HepG2 (cell line): ENCODE data around the gene GLUL. TPM values are rescaled to one million over a fixed set of nuclear protein-coding genes. Genes with fewer than 3 reads are reported as not detected.

ENCODE experiments used
- ATAC-seq: fragments of 200-7000 bp; cut with Tn5 transposase; 3 replicates; pipeline ENCODE4 v1.9.1; 2020; ENCODE audit warnings: mild to moderate bottlenecking, moderate library complexity
- BruUV-seq: library from RNA; stranded (reverse); fragments of 400-500 nt; replicated peaks from 2 replicates; lab custom pipeline; 2021; lab: Mats Ljungman, UMichigan
- CTCF ChIA-PET: fragments of 300-600 bp; formaldehyde crosslinking; extraction: SDS; loops from one replicate; lab custom pipeline; 2021; ENCODE audit warnings: low total read pairs, inconsistent platforms, low intra/inter-chr PET ratio; lab: Yijun Ruan, JAX
- POLR2A ChIA-PET: fragments of 350-600 bp; sonication (Branson Sonifier 250); formaldehyde crosslinking; loops from one replicate; lab custom pipeline; 2020; ENCODE audit warnings: antibody characterized with exemption, inconsistent platforms; lab: Yijun Ruan, JAX
- DNase-seq: peaks from one replicate; pipeline ENCODE4 v3.0.0-alpha.2; 2015; ENCODE audit warnings: low spot score
- FAIRE-seq: peaks from 3 replicates; lab custom pipeline; 2011; peaks lifted over from hg19 to GRCh38; lab: Jason Lieb, UNC
- H2AFZ ChIP-seq: one replicate; pipeline ENCODE4 v1.6.1; 2011; ENCODE audit warnings: low read length, inconsistent platforms
- H3K27ac ChIP-seq: fragments of 300-600 bp; 3 replicates; pipeline ENCODE4 v1.8.0; 2011; ENCODE audit warnings: mixed run types, mild to moderate bottlenecking, mixed read lengths, low read length, inconsistent platforms; ENCODE audit not compliant: insufficient read depth; ENCODE audit errors: extremely low read length
- H3K27me3 ChIP-seq, 2 experiments: fragments of 200-600 bp in 1 of 2; 2 replicates in 1 of 2; 3 replicates in 1 of 2; pipeline versions ENCODE4 v1.6.0 to v1.8.0; 2011; ENCODE audit warnings: low read length in 2 of 2, mild to moderate bottlenecking in 2 of 2, moderate library complexity in 2 of 2, inconsistent platforms in 1 of 2; ENCODE audit not compliant: insufficient read depth in 2 of 2, control insufficient read depth in 1 of 2
- H3K36me3 ChIP-seq, 2 experiments: fragments of 200-600 bp in 1 of 2; replicated peaks in 1 of 2; 2 replicates in 1 of 2; 3 replicates in 1 of 2; pipeline versions ENCODE4 v1.5.1 to v1.8.0; 2011; ENCODE audit warnings: low read length in 2 of 2, inconsistent platforms in 1 of 2; ENCODE audit not compliant: insufficient read depth in 2 of 2, control insufficient read depth in 1 of 2
- H3K4me1 ChIP-seq: 2 replicates; pipeline ENCODE4 v1.5.1; 2012; ENCODE audit warnings: low read length, inconsistent platforms; ENCODE audit not compliant: insufficient read depth
- H3K4me2 ChIP-seq: 2 replicates; pipeline ENCODE4 v1.6.0; 2011; ENCODE audit warnings: low read depth, low read length, inconsistent platforms
- H3K4me3 ChIP-seq, 3 experiments: fragments of 200-600 bp in 1 of 3; sonication (generic), shearing (Covaris generic) in 1 of 3; replicated peaks in 1 of 3; 2 replicates each; pipeline ENCODE4 v1.5.1; 2011 to 2016; ENCODE audit warnings: low read length in 3 of 3, inconsistent platforms in 2 of 3, low read depth in 2 of 3, mild to moderate bottlenecking in 2 of 3, control low read depth in 1 of 3, mixed read lengths in 1 of 3; ENCODE audit not compliant: insufficient read depth in 1 of 3
- H3K79me2 ChIP-seq: one replicate; pipeline ENCODE4 v1.6.1; 2011; ENCODE audit warnings: low read length, inconsistent platforms; ENCODE audit not compliant: insufficient read depth
- H3K9ac ChIP-seq: 2 replicates; pipeline ENCODE4 v1.6.0; 2011; ENCODE audit warnings: mild to moderate bottlenecking, low read depth, low read length, inconsistent platforms; ENCODE audit not compliant: insufficient read depth
- H3K9me3 ChIP-seq: 2 replicates; pipeline ENCODE4 v1.5.1; 2012; ENCODE audit warnings: mild to moderate bottlenecking, low read length
- H4K20me1 ChIP-seq: 2 replicates; pipeline ENCODE4 v1.6.0; 2011; ENCODE audit warnings: inconsistent platforms, mild to moderate bottlenecking, low read length, moderate library complexity; ENCODE audit not compliant: insufficient read depth
- CENPT ChIP-seq: sonication (generic); formaldehyde crosslinking; IDR thresholded peaks from 2 replicates; pipeline ENCODE4 v1.8.0; 2022; ENCODE audit warnings: low read depth, mild to moderate bottlenecking, moderate library complexity, missing genetic modification reagents
- DR1 ChIP-seq: sonication (generic); formaldehyde crosslinking; IDR thresholded peaks from 2 replicates; pipeline ENCODE4 v1.8.0; 2021; ENCODE audit warnings: mild to moderate bottlenecking, missing genetic modification reagents, inconsistent platforms
- GLI4 ChIP-seq: sonication (generic); formaldehyde crosslinking; IDR thresholded peaks from 2 replicates; pipeline ENCODE4 v1.5.1; 2020; ENCODE audit warnings: missing genetic modification reagents, mild to moderate bottlenecking, moderate library complexity, borderline replicate concordance
- NCOA1 ChIP-seq: sonication (generic); formaldehyde crosslinking; IDR thresholded peaks from 2 replicates; pipeline ENCODE4 v1.9.0; 2021; ENCODE audit warnings: missing genetic modification reagents
- REL ChIP-seq: sonication (generic); formaldehyde crosslinking; conservative IDR thresholded peaks from 2 replicates; pipeline ENCODE4 v1.8.0; 2022; ENCODE audit warnings: mild to moderate bottlenecking, missing genetic modification reagents, moderate library complexity
- RELA ChIP-seq: sonication (generic); formaldehyde crosslinking; IDR thresholded peaks from 2 replicates; pipeline ENCODE4 v1.4.0; 2020; ENCODE audit warnings: missing genetic modification reagents
- SIX4 ChIP-seq: sonication (generic); formaldehyde crosslinking; IDR thresholded peaks from 2 replicates; pipeline ENCODE4 v1.4.0; 2020; ENCODE audit warnings: missing genetic modification reagents
- SP1 ChIP-seq, 2 experiments: fragments of 450-650 bp in 1 of 2; sonication (generic) in 1 of 2; formaldehyde crosslinking in 1 of 2; IDR thresholded peaks; 2 replicates each; pipeline versions ENCODE4 v1.4.0 to v1.6.1; 2016 to 2020; ENCODE audit warnings: missing genetic modification reagents in 1 of 2
- WIZ ChIP-seq: sonication (generic); formaldehyde crosslinking; IDR thresholded peaks from 2 replicates; pipeline ENCODE4 v1.5.1; 2020; ENCODE audit warnings: mild to moderate bottlenecking, missing genetic modification reagents
- ZMYM2 ChIP-seq: sonication (generic); formaldehyde crosslinking; IDR thresholded peaks from 2 replicates; pipeline ENCODE4 v1.8.0; 2022; ENCODE audit warnings: mild to moderate bottlenecking, missing genetic modification reagents
- ZNF335 ChIP-seq: sonication (generic); formaldehyde crosslinking; IDR thresholded peaks from 2 replicates; pipeline ENCODE4 v1.4.0; 2020; ENCODE audit warnings: missing genetic modification reagents
- ZNF382 ChIP-seq: sonication (generic); formaldehyde crosslinking; IDR thresholded peaks from 2 replicates; pipeline ENCODE4 v1.5.0; 2020; ENCODE audit warnings: missing genetic modification reagents, mild to moderate bottlenecking, borderline replicate concordance
- ZNF451 ChIP-seq: sonication (generic); formaldehyde crosslinking; IDR thresholded peaks from 2 replicates; pipeline ENCODE4 v1.5.0; 2020; ENCODE audit warnings: mild to moderate bottlenecking, missing genetic modification reagents
- ZNF543 ChIP-seq: sonication (generic); formaldehyde crosslinking; IDR thresholded peaks from 2 replicates; pipeline ENCODE4 v1.4.0; 2020; ENCODE audit warnings: mild to moderate bottlenecking, missing genetic modification reagents
- ZNF557 ChIP-seq: sonication (generic); formaldehyde crosslinking; IDR thresholded peaks from 2 replicates; pipeline ENCODE4 v1.4.0; 2020; ENCODE audit warnings: missing genetic modification reagents
- ZNF570 ChIP-seq: sonication (generic); formaldehyde crosslinking; IDR thresholded peaks from 2 replicates; pipeline ENCODE4 v1.4.0; 2020; ENCODE audit warnings: mild to moderate bottlenecking, missing genetic modification reagents, borderline replicate concordance
- ZNF761 ChIP-seq: sonication (generic); formaldehyde crosslinking; conservative IDR thresholded peaks from 2 replicates; pipeline ENCODE4 v1.4.0; 2020; ENCODE audit warnings: mild to moderate bottlenecking, missing genetic modification reagents
- ZSCAN22 ChIP-seq: sonication (generic); formaldehyde crosslinking; IDR thresholded peaks from 2 replicates; pipeline ENCODE4 v1.4.0; 2020; ENCODE audit warnings: mild to moderate bottlenecking, missing genetic modification reagents
- WGBS: methylation state at CpG from one replicate; pipeline ENCODE4 v1.1.6; 2017; ENCODE audit warnings: low lambda C conversion rate; 5-methylcytosine and 5-hydroxymethylcytosine counted together
- in situ Hi-C: cut with HindIII; loops from 2 replicates; pipeline ENCODE4 v1.10.0; 2017; ENCODE audit warnings: low pct_unique_long_range_greater_than_20kb; ENCODE audit not compliant: extremely low pct_ligation_motif_present
- intact Hi-C: fragments of 100-400 bp; cut with micrococcal nuclease; formaldehyde crosslinking; loops from one replicate; pipeline ENCODE4 v1.10.0; 2022; ENCODE audit not compliant: unreplicated experiment
- polyA plus RNA-seq, 8 experiments: library from polyadenylated mRNA; depleted of rRNA in 3 of 8; stranded (reverse) in 7 of 8; unstranded in 1 of 8; fragments of >200 nt; fragmentation: Illumina TruSeq in 4 of 8; extraction: Trizol in 4 of 8; gene quantifications; 2 replicates each; pipeline versions ENCODE4 v1.2.1 to v1.2.3, GENCODE V29; 2011 to 2016; ENCODE audit warnings: low read depth in 4 of 8, missing spikeins in 1 of 8, mixed read lengths in 1 of 8; ENCODE audit not compliant: insufficient read depth in 1 of 8
- total RNA-seq, 5 experiments: library from RNA; depleted of rRNA; stranded (reverse); fragments of >200 nt; fragmentation: Illumina TruSeq; extraction: Trizol; gene quantifications; 2 replicates each; pipeline ENCODE4 v1.2.3, GENCODE V29; 2016; ENCODE audit warnings: low read depth in 1 of 5
- TF ChIP-seq, protein P1 (sequence below): sonication (generic); formaldehyde crosslinking; IDR thresholded peaks from 2 replicates; pipeline ENCODE4 v1.4.0; 2020; ENCODE audit warnings: mild to moderate bottlenecking, missing genetic modification reagents
- TF ChIP-seq, protein P2 (sequence below): sonication (generic); formaldehyde crosslinking; IDR thresholded peaks from 2 replicates; pipeline ENCODE4 v1.8.1; 2023; ENCODE audit warnings: mild to moderate bottlenecking, moderate library complexity, missing genetic modification reagents
- TF ChIP-seq, protein P3 (sequence below): sonication (generic); formaldehyde crosslinking; IDR thresholded peaks from 2 replicates; pipeline ENCODE4 v1.4.0; 2020; ENCODE audit warnings: missing genetic modification reagents

GLUL gene
- total and polyA plus RNA-seq, 2 of the 13 experiments (the other 11 are each of a cell fraction or from before 2014, with no cell fraction given), result 423 to 827 TPM

DNA sequence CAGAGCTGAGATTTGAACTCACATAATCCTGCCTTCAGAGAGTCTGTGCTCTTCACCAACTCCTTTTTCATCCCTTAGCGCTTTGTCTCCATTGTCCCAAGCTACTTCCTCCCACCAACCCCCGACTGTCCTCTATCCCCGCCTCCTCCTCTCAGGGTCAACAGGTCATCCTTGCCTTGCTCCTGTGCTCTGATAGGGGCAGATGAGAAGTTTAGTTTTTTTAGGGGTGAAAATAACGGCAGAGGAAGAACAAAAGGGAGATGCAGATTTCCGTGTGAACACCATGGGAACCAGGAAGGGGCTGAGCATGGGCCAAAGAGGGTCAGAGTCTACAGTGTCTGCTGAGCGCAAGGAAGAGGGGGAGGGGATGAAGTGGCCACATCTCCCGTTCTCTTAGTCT, 31.9 kb downstream of the GLUL start (continued):
- TF ChIP-seq GLI4 (CRISPR knock-in tag), result no peak
- no peak for TF ChIP-seq ZNF451 (CRISPR knock-in tag)
- TF ChIP-seq ZMYM2 (CRISPR knock-in tag), result no peak
- no peak for TF ChIP-seq SP1 (IDR thresholded peaks at IDR 0.05)
- no peak for TF ChIP-seq SP1 (CRISPR knock-in tag; IDR thresholded peaks at IDR 0.05)
- no peak for TF ChIP-seq DR1
- TF ChIP-seq, protein P1, sequence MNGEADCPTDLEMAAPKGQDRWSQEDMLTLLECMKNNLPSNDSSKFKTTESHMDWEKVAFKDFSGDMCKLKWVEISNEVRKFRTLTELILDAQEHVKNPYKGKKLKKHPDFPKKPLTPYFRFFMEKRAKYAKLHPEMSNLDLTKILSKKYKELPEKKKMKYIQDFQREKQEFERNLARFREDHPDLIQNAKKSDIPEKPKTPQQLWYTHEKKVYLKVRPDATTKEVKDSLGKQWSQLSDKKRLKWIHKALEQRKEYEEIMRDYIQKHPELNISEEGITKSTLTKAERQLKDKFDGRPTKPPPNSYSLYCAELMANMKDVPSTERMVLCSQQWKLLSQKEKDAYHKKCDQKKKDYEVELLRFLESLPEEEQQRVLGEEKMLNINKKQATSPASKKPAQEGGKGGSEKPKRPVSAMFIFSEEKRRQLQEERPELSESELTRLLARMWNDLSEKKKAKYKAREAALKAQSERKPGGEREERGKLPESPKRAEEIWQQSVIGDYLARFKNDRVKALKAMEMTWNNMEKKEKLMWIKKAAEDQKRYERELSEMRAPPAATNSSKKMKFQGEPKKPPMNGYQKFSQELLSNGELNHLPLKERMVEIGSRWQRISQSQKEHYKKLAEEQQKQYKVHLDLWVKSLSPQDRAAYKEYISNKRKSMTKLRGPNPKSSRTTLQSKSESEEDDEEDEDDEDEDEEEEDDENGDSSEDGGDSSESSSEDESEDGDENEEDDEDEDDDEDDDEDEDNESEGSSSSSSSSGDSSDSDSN (CRISPR knock-in tag), result no peak
- TF ChIP-seq NCOA1 (CRISPR knock-in tag), result no peak
- TF ChIP-seq ZNF543 (CRISPR knock-in tag), result no peak
- no peak for TF ChIP-seq ZNF570
- no peak for TF ChIP-seq REL (CRISPR knock-in tag)
- no peak for TF ChIP-seq SIX4 (CRISPR knock-in tag)
- TF ChIP-seq RELA, result no peak

DNA sequence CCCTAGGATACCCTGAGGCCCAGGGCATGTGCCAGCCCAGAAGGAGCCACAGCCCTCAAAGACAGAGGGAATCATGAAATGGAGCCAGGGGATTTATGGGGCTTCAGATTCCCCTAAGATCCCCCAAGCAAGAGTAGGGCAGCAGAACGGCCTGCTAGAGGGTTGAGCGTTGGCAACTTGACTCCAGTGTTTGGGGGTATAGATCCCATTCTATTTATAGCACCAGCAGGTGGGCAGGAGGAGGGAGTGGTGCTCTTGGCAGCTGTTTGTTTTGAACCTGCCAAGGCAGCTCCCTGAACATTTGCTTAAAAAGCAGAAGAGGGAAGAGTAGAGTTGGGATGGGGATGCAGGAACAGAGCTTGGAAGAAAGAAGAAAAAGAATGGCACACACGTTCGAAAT, 33.7 kb downstream of the GLUL start:
- no TSS peak for BruUV-seq
- FAIRE-seq, result no peak

More for the DNA sequence above, 33.7 kb downstream of the GLUL start:
- TF ChIP-seq, protein P2, sequence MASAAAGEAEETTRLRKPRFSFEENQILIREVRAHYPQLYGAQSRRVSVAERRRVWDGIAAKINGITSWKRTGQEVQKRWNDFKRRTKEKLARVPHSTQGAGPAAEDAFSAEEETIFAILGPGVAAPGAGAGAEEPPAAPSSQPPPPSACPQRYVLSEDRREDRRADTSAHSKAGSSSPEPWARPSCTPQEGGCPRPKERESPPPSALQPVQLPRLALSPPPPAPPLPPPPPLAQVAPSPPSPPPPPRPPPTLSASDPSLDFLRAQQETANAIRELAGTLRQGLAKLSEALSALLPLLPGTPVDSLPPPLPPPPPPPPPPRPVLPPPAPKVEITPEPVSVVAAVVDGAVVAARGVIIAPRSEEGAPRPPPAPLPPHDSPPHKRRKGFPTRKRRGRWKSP (CRISPR knock-in tag), result no peak
- no peak for TF ChIP-seq ZNF382 (CRISPR knock-in tag)
- TF ChIP-seq, protein P3, sequence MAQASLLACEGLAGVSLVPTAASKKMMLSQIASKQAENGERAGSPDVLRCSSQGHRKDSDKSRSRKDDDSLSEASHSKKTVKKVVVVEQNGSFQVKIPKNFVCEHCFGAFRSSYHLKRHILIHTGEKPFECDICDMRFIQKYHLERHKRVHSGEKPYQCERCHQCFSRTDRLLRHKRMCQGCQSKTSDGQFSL (CRISPR knock-in tag), result no peak
- no peak for TF ChIP-seq ZSCAN22
- TF ChIP-seq WIZ (CRISPR knock-in tag), result no peak
- TF ChIP-seq ZNF761 (CRISPR knock-in tag), result no peak
- no peak for TF ChIP-seq CENPT (CRISPR knock-in tag)
- no peak for TF ChIP-seq ZNF557 (CRISPR knock-in tag)
- no peak for TF ChIP-seq ZNF335 (CRISPR knock-in tag)
- Histone ChIP-seq H3K9ac (no peak overlapping the region), H3K4me2 (no peak overlapping the region), H3K36me3 (no peaks in the 10 kb centered on the region), H3K27me3 (peaks cover 0 to 3% of the 10 kb centered on the region in 2 experiments; a peak in 2 of 5 replicates), H4K20me1 (no peaks in the 10 kb centered on the region), H3K9me3 (no peaks in the 10 kb centered on the region), H3K4me3 (no peak overlapping the region), H3K27ac (no peak overlapping the region), H2AFZ (no peak overlapping the region), H3K4me1 (peaks cover 18% of the 10 kb centered on the region), H3K79me2 (no peaks in the 10 kb centered on the region)
- 40% methylated on average over 4 of the region's 4 CpGs for WGBS
- no peak for ATAC-seq
- intact Hi-C loops (no loop called here), in situ Hi-C loops (no loop called here)
- CTCF ChIA-PET, result no interaction called here
- DNase-seq, result no peak
- POLR2A ChIA-PET, result interaction anchor here (1.1 kb wide), 1 partner anchor 34 kb away, joined by 3 read pairs; the partner anchor contains the start of gene GLUL
